Measurements from ENCODE around the gene ANAPC10. TPM values are rescaled to one million over a fixed set of nuclear protein-coding genes. Genes with fewer than 3 reads are reported as not detected.
"Not testable (repeated sequence)": the region's sequence is repeated elsewhere in the genome, so short reads cannot be mapped to it uniquely, and the experiment has no call there.

ANAPC10 gene
- total RNA-seq, 1 experiment from 2014 or later: 27.2 TPM

DNA sequence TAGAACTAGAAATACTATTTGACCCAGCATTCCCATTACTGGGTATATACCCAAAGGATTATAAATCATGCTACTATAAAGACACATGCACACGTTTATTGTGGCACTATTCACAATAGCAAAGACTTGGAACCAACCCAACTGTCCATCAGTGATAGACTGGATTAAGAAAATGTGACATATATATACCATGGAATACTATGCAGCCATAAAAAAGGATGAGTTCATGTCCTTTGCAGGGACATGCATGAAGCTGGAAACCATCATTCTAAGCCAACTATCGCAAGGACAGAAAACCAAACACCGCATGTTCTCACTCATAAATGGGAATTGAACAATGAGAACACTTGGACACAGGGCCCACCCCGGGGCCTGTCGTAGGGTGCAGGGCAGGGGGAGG, 97.3 kb downstream of the ANAPC10 start:
- H3K36me3 ChIP-seq (ENCODE audit: control insufficient read depth in 1 of 2, insufficient read depth in 2 of 2, low read length in 2 of 2); H4K20me1 ChIP-seq (ENCODE audit: insufficient read depth); ATAC-seq; CTCF ChIA-PET; H3K27ac ChIP-seq (ENCODE audit: low read depth, low read length); H3K9ac ChIP-seq (ENCODE audit: low read length); H3K79me2 ChIP-seq (ENCODE audit: insufficient read depth, low read length); BruUV-seq (replicated peaks); H2AFZ ChIP-seq (ENCODE audit: low read depth, low read length, poor library complexity, severe bottlenecking); POLR2A ChIA-PET; H3K4me1 ChIP-seq (ENCODE audit: control insufficient read depth in 1 of 2, insufficient read depth in 2 of 2, low read length in 2 of 2); H3K9me3 ChIP-seq (ENCODE audit: control insufficient read depth in 1 of 2, insufficient read depth in 1 of 2, low read depth in 1 of 2, low read length in 2 of 2); H3K4me2 ChIP-seq (ENCODE audit: low read length); H3K4me3 ChIP-seq (replicated peaks in 1 of 2; ENCODE audit: low read depth in 1 of 2, low read length in 2 of 2); H3K27me3 ChIP-seq (ENCODE audit: insufficient read depth, low read length); H3K9me2 ChIP-seq (ENCODE audit: insufficient read depth); DNase-seq (ENCODE audit: low read depth, low spot score); intact Hi-C loops (cut with micrococcal nuclease); RAD21 ChIA-PET (ENCODE audit: low non-redundant PET in 1 of 2, low total read pairs in 2 of 2, uncharacterized antibody in 2 of 2, unreplicated experiment in 2 of 2): not testable (repeated sequence)

DNA sequence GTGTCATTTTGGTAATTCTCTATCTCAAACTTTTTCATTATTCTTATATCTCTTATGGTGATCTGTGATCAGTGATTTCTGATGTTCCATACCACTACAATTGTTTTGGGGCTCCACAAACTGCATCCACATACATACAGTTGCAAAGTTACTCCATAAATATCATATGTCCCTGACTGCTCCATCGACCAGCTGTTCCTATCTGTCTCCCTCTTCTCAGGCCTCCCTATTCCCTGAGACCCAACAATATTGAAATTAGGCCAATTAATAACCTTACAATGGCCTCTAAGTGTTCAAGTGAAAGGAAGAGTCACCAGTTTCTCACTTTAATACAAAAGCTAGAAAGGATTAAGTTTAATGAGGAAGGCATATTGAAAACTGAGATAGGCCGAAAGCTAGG, 108.7 kb downstream of the ANAPC10 start:
- H3K9me2 ChIP-seq (ENCODE audit: insufficient read depth): no peaks in the 10 kb centered on the region
- H3K27ac ChIP-seq (ENCODE audit: low read depth, low read length): no peak overlapping the region
- no peak overlapping the region for H3K4me2 ChIP-seq (ENCODE audit: low read length)
- H3K27me3 ChIP-seq (ENCODE audit: insufficient read depth, low read length): no peaks in the 10 kb centered on the region
- H3K36me3 ChIP-seq (ENCODE audit: control insufficient read depth in 1 of 2, insufficient read depth in 2 of 2, low read length in 2 of 2): no peaks in the 10 kb centered on the region
- TF ChIP-seq CEBPB (IDR thresholded peaks at IDR 0.05; ENCODE audit: low read depth): no peak
- no peak for TF ChIP-seq CBX3 (IDR thresholded peaks at IDR 0.05; ENCODE audit: low read depth)
- no peaks in the 10 kb centered on the region for H3K79me2 ChIP-seq (ENCODE audit: insufficient read depth, low read length)
- DNase-seq (ENCODE audit: low read depth, low spot score): no peak
- intact Hi-C loops (cut with micrococcal nuclease): no loop called here
- ATAC-seq: no peak
- no peak overlapping the region for H3K4me3 ChIP-seq (replicated peaks in 1 of 2; ENCODE audit: low read depth in 1 of 2, low read length in 2 of 2)
- H3K4me1 ChIP-seq (ENCODE audit: control insufficient read depth in 1 of 2, insufficient read depth in 2 of 2, low read length in 2 of 2): no peaks in the 10 kb centered on the region
- H3K9me3 ChIP-seq (ENCODE audit: control insufficient read depth in 1 of 2, insufficient read depth in 1 of 2, low read depth in 1 of 2, low read length in 2 of 2): no peaks in the 10 kb centered on the region
- no peak overlapping the region for H2AFZ ChIP-seq (ENCODE audit: low read depth, low read length, poor library complexity, severe bottlenecking)
- CTCF ChIA-PET: no interaction called here
- H4K20me1 ChIP-seq (ENCODE audit: insufficient read depth): no peaks in the 10 kb centered on the region
- no TSS peak for BruUV-seq (replicated peaks)
- POLR2A ChIA-PET: no interaction called here
- H3K9ac ChIP-seq (ENCODE audit: low read length): no peak overlapping the region
- RAD21 ChIA-PET (ENCODE audit: low non-redundant PET in 1 of 2, low total read pairs in 2 of 2, uncharacterized antibody in 2 of 2, unreplicated experiment in 2 of 2): no interaction called here

DNA sequence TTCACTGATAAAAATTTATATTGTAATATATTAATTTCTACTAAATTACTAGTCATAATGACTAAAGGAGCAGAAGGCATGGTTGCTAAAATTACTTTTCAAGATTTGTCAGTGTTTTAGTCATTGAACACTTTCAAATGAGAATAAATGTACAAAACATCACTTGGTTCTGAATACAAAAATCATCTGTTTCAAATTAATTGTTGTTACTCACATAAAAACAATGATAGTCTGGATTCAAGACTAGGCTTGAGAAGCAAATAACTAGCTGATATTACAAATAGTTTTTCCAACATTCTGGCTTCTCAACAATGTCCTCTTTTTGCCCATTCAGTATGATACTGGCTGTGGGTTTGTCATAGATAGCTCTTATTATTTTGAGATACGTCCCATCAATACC, 112.5 kb downstream of the ANAPC10 start:
- TF ChIP-seq CEBPB (IDR thresholded peaks at IDR 0.05; ENCODE audit: low read depth): no peak
- TF ChIP-seq FOSL1 (IDR thresholded peaks at IDR 0.05; ENCODE audit: low read depth): no peak
- no peak for TF ChIP-seq JUND (IDR thresholded peaks at IDR 0.05)
- no peak for TF ChIP-seq ELF1 (IDR thresholded peaks at IDR 0.05; ENCODE audit: borderline replicate concordance, low read depth)
- no peak for TF ChIP-seq EZH2phosphoT487 (IDR thresholded peaks at IDR 0.05; ENCODE audit: borderline replicate concordance)
- TF ChIP-seq, protein P1, sequence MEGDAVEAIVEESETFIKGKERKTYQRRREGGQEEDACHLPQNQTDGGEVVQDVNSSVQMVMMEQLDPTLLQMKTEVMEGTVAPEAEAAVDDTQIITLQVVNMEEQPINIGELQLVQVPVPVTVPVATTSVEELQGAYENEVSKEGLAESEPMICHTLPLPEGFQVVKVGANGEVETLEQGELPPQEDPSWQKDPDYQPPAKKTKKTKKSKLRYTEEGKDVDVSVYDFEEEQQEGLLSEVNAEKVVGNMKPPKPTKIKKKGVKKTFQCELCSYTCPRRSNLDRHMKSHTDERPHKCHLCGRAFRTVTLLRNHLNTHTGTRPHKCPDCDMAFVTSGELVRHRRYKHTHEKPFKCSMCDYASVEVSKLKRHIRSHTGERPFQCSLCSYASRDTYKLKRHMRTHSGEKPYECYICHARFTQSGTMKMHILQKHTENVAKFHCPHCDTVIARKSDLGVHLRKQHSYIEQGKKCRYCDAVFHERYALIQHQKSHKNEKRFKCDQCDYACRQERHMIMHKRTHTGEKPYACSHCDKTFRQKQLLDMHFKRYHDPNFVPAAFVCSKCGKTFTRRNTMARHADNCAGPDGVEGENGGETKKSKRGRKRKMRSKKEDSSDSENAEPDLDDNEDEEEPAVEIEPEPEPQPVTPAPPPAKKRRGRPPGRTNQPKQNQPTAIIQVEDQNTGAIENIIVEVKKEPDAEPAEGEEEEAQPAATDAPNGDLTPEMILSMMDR (IDR thresholded peaks at IDR 0.05 in 2 of 3, conservative IDR thresholded peaks at IDR 0.05 in 1 of 3; ENCODE audit: borderline replicate concordance in 1 of 3, insufficient read depth in 1 of 3, low read depth in 2 of 3, low read length in 2 of 3): no peak
- no peak for TF ChIP-seq EGR1 (IDR thresholded peaks at IDR 0.05; ENCODE audit: low read depth)
- no peak for TF ChIP-seq CBX3 (IDR thresholded peaks at IDR 0.05; ENCODE audit: low read depth)
- no peak for TF ChIP-seq SP1 (IDR thresholded peaks at IDR 0.05; ENCODE audit: low read depth)
- TF ChIP-seq EZH2 (IDR thresholded peaks at IDR 0.05): no peak
- no peak for TF ChIP-seq TCF7L2 (IDR thresholded peaks at IDR 0.05; ENCODE audit: borderline replicate concordance, extremely low read depth, insufficient read depth, insufficient read length)
- TF ChIP-seq, protein P2, sequence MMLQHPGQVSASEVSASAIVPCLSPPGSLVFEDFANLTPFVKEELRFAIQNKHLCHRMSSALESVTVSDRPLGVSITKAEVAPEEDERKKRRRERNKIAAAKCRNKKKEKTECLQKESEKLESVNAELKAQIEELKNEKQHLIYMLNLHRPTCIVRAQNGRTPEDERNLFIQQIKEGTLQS (IDR thresholded peaks at IDR 0.05): no peak
- TF ChIP-seq POLR2A (IDR thresholded peaks at IDR 0.05; ENCODE audit: borderline replicate concordance, extremely low read depth, insufficient read depth, insufficient read length): no peak
- no peak for TF ChIP-seq YY1 (IDR thresholded peaks at IDR 0.05; ENCODE audit: extremely low read depth, insufficient replicate concordance, low read depth, low read length)
- ChIA-PET CTCF (no interaction called here), RAD21 (ENCODE audit: low non-redundant PET in 1 of 2, low total read pairs in 2 of 2, uncharacterized antibody in 2 of 2, unreplicated experiment in 2 of 2) (no interaction called here), POLR2A (no interaction called here)
- DNase-seq (ENCODE audit: low read depth, low spot score) (no peak), ATAC-seq (no peak)
- intact Hi-C loops (cut with micrococcal nuclease): no loop called here
- no peaks in the 10 kb centered on the region for H4K20me1 ChIP-seq (ENCODE audit: insufficient read depth)
- H3K9me2 ChIP-seq (ENCODE audit: insufficient read depth): no peaks in the 10 kb centered on the region
- no peak overlapping the region for H3K27ac ChIP-seq (ENCODE audit: low read depth, low read length)
- H3K27me3 ChIP-seq (ENCODE audit: insufficient read depth, low read length): no peaks in the 10 kb centered on the region
- H3K9me3 ChIP-seq (ENCODE audit: control insufficient read depth in 1 of 2, insufficient read depth in 1 of 2, low read depth in 1 of 2, low read length in 2 of 2): no peaks in the 10 kb centered on the region
- H3K4me1 ChIP-seq (ENCODE audit: control insufficient read depth in 1 of 2, insufficient read depth in 2 of 2, low read length in 2 of 2): no peaks in the 10 kb centered on the region
- no TSS peak for BruUV-seq (replicated peaks)
- H2AFZ ChIP-seq (ENCODE audit: low read depth, low read length, poor library complexity, severe bottlenecking): no peak overlapping the region
- H3K79me2 ChIP-seq (ENCODE audit: insufficient read depth, low read length): no peaks in the 10 kb centered on the region
- H3K4me3 ChIP-seq (replicated peaks in 1 of 2; ENCODE audit: low read depth in 1 of 2, low read length in 2 of 2): no peak overlapping the region
- no peaks in the 10 kb centered on the region for H3K36me3 ChIP-seq (ENCODE audit: control insufficient read depth in 1 of 2, insufficient read depth in 2 of 2, low read length in 2 of 2)
- no peak overlapping the region for H3K4me2 ChIP-seq (ENCODE audit: low read length)
- no peak overlapping the region for H3K9ac ChIP-seq (ENCODE audit: low read length)

Data from HCT116 (cell line).